Myocyte (in vitro differentiated cells): Measurements from ENCODE around the gene HK2. TPM values are rescaled to one million over a fixed set of nuclear protein-coding genes. Genes with fewer than 3 reads are reported as not detected.

Experiments used
- DNase-seq: peaks from one replicate; pipeline ENCODE4 v3.0.0-alpha.2; 2012; ENCODE audit warnings: low read depth
- total RNA-seq: library from RNA; depleted of rRNA; stranded (reverse); fragments of >200 nt; gene quantifications from 2 replicates; pipeline ENCODE4 v1.2.3, GENCODE V29; 2014

HK2 gene
- total RNA-seq, 1 donor from 2014 or later, result 8.3 TPM

DNA sequence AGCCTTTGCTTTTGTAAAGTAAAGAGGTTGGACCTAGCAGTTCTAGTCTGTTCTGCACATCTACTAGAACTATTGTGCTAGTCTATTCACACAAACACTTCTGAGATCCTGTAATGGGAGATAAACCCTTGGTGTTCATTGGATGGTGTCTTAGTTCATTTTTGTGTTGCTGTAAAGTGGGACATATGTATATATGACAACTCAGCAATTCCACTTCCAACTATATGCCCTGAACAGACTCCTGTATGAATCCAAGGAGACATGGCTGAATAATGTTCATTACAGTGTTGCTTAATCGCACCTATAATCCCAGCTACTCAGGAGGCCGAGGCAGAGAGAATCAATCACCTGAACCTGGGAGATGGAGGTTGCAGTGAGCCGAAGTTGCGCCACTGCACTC, 23.3 kb downstream of the HK2 start:
- no peak for DNase-seq

DNA sequence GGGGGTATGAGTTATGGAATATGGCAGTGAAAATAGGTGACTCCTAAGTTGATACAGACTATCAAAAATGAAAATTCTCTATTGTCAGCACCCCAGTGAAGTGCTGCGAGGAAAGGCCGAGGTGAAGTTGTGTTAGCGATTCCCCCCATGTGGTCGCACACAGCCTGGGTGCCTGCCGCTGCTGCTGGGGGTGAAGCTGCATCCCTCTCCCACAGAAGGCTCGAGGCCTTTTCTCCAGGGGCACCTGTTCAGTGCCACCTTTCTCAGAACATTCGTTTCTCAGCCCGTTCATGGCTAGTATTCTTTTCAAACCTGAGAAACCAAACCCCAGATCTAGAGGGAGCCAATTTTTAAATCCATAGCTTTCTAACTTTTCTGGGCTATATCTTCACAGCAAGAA, 23.8 kb downstream of the HK2 start:
- DNase-seq, result no peak

DNA sequence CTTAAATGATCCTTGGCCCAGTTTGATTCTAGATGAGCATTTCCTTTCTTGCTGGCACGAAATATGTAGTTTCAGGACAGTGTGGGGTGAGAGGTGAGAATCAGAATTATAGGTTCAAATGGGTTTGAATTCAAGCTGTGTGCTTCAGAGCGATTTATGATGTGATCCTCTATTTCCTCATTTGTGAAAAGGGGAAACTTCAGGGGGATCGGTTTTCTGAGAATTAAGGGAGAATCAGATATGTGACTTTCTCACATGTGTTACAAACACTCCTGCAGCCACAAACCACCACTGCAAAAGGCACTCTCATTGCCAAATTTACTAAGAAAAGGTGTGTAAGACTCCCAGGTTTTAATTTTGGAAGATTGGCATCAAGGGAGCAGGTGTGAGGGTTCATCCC, 24.4 kb downstream of the HK2 start:
- no peak for DNase-seq

DNA sequence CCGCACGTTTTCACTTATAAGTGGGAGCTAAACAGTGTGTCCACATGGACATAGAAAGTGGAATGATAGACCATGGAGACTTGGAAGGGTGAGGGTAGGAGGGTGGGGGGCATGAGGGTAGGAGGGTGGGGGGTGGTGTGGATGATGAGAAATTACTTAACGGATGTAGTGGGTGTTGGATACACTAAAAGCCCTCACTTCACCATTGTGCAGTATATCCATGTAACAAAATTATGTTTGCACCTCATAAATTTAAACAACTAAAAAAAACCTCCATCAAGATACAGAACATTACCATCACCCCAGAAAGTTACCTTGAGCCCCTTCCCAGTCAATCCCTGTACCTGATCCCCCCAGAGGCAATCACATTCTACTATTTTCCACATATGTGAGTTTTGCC, 26.2 kb downstream of the HK2 start:
- DNase-seq, result no peak

DNA sequence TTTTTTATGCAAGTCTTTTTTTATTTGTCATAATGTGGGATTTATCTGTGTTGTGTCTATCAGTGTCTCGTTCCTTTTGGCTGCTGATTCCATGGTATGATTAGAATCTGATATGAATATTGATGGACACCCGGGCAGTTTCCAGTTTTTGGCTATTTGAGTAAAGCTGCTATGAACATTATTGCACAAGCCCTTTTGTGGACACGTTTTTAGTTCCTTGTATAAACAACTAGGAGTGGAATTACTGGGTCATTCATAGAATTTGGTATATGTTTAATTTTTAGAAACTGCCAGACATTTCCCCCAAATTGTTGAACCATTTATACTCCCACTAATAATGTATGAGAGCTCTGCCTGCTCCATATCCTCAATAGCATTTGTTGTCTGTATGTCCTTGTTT, 26.6 kb downstream of the HK2 start:
- DNase-seq, result no peak

DNA sequence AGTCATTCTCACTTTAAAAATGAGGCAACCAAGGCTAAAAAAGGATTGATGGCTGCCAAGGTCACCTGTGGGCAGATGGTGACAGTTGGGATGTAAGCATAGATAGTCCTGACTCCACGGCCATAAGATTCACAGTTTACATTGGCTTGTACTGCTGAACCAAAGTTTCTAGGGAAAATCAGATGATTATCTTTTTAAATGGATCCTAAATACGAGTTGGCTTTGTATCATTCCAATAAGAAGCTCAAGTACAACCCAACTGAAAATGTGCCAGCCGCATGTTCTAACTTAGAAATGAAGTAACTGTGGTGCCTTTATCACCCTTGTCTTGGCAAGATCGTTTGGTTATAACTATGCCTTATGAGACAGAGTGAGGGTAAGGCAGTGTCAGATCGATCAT, 27.6 kb downstream of the HK2 start:
- no peak for DNase-seq

DNA sequence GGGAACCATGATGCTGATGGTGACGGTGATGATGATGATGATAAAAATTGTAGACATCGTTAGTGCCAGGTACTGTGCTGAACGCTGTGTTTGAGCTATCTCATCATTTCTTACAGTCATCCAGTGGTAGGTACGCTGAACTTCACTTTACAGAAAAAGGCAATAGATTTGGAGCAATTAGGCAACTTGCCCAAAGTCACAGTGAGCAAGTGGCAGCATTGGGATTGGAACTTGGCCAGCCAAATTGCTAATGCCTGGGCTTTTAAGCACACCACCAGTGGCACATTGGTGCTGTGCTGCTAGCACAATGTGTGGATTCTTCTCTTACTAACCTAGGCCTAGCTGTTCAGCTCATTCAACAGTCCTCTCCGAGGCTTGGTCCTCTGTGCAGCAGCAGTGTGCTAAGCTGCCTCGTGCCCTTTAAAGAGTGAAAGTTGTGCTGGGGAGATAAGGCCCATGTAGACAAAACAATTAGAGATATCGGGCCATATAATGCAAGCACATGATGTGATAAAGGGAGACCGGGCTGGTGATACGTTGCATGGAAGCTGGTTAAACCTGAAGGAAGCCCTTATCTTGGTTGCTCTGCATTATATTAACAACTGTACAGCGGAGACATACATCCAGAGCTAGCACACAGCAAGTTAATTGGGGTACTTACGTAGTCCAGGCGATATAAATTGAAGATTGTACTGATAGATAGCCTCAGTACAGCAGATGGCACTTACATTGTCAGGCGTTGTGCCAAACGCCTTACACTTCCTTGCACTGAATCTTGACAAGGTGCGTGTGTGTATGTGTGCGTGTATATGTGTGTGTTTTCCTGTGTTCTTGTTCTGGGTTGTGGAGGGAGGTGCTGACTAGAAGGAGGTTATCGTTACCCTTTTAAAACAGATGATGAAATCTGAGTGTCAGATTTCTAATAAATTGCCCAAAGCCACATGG, 28.4 kb downstream of the HK2 start:
- DNase-seq, result no peak

DNA sequence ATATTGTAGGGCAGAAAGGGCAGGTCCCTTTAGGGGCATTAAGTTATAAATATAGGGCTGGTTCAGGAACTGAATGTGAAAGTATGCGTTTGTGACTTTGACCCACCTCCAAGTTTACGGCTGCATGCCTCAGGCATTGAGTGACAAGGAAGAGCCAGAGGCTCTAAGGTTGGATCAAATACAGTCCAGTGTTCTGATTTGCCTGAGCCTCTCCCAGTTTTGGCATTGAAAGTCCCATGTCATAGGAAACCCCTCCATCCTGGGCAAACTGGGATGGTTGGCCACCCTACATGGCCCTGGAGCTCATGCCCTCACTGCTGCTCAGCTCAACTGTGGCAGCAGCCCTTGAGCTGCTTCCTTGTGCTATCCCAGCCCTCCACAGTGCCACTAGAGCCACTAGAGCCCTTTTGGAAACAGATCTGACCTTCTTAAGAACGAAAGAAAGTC, 29.9 kb downstream of the HK2 start:
- no peak for DNase-seq

DNA sequence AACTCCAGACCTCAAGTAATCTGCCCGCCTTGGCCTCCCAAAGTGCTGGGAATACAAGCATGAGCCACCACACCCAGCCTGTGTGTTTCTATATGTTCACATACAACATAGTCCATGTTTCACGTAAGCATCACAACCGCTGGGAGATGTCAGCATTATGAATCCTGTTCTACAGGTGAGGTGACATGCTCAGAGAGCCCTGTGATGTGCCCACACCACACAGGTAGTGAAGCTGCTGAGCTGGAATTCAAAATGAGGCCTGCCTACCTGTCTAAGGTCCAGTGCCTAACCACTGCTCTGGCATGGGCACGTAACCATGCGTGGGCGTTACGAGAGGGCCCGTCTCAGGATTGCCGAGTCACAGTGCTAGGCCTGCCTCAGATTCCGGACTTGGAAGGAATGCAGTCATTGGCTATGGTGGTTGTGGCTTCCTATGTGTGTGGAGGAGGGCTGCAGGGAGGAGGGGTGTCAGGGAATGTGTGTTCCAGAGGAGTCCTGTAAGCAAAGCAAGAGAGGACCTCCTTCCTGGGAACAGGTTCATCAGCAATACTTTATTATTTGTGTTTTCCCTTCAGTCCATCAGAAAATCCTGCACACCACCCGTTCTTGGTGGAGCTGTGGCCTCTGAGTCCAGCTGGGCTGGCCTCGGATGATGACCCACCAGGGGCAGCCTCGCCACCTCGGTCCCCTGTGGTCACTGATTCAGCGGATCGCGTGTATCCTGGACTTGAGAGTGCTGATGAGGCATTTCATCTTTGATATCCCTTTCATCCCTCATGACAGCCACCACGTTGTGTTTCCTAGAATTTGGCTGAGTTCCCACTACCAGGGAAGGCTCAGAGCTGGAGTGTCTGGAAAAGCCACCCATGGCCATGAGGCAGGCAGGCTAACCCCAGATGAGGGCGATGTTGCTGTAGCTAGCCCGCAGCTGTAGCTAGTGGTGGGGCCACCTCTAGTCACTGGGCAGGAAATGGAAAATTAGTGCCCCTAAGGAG, 31.1 kb downstream of the HK2 start:
- DNase-seq, result peak; percentile 97

DNA sequence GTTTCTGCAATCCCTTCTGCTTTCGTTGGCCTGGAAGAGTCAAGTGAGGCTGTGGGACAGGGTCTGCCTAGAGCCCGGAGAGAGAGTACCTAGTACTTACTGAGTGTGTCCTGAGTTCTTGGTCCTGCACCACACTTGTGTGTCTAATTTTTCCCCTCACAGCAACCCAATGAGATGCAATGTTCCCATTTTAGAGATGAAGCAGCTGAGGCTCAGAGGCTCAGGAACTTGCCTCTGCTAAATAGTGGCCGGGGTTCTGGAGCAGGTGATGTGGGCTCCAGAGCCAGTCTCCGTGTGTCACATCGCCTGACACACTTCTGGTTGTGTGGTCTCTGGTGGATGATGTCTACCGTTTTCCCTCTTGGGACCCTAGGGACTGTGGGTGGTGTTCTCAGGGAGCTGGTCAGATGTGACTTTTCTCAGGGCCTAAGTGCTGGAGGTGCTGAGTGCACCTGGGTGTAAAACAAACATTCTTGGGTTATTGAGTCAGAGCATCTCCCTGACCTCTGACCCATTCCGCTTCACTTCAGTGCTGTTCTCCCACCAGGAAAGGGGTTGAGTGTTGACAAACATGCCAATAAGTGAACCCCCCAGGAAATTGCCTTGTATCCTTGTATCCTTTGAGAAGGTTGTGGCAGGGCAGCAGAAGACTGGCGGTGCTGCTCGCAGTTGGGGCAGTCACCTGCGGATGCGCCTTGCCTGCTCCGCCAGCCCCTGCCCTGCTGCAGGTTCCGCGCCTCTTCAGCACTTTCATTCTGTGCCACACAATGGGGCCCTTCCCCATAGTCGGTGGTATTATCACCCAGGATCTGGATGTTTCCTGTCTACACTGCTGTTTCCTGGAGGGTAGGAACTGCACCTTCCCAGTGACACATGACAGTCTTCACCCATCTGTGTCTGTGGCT, 32.1 kb downstream of the HK2 start:
- DNase-seq, result no peak

DNA sequence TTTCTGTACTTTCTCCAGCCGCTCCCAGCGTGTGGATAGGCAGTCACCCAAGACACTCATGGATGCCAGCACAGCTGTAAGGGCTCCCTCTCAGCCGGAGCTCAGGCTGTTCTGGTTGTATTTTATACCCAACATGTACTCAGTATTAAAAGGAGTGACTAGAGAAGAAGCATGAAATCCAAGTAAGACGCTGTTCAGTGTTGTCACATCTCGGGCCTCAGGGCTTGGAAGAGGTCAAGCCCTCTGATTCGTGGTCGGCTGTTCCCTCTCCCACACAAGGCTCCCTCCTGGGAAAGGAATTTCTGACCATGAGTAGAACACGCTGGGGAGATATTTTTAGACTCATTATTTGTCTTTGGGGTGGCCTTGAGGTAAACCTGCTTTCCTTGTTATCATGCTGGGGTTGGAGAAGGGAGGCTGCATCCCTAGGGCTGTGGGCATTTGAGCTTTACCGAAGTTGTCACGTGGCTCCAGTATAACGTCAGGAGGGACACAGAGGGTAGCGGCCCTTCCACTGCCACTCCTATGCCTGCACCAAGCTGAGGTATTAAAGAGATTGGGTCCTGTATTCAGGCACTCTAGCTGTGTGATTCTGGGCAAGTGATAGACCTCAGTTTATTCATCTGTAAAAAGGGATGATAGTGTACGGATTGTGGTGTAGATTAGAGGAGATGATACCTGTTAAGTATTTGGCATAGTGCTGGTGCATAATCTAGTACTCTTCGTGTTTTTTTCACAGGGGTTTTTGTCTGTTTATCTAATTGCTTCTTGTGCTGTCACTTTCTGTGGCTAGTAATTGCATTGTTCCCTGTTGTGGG, 34.1 kb downstream of the HK2 start:
- peak; percentile 92 for DNase-seq

DNA sequence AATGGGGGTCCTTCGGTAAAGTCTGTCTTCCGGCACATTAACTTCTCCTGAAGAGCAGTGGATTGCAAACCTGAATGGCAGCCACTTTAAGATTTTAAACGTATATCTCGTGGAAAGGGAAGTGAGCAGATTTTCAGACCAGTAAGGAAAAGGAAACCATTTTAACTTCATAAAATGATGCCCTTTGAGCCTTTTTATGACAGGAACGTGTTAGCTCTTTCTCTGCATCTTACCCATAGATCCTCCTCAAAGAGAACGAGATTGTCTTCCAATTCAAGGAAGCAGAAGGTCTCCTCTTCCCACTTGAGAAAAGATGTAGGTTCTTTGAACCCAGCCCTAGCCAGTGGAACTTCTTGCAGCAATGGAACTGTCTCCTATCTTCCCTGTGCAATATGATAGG, 35.6 kb downstream of the HK2 start:
- no peak for DNase-seq

DNA sequence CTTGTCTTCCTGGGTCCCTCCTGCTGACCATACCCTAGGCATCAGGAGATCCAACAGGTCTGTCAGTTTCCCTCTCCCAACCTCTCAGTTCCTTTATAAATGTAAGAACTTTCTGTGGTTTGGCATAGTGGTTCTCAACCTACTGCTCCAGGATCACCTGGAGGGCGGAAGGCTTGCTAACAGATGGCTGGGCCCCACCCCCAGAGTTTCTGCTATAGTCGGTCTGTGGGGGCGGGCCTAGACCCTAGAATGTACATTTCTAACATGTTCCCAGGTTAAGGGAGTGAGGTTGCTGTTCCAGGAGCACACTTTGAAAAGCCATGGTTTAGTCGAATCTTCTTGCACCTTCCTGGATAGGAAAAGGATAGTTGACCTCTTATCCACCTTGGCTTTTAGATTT, 37.0 kb downstream of the HK2 start:
- DNase-seq, result no peak

DNA sequence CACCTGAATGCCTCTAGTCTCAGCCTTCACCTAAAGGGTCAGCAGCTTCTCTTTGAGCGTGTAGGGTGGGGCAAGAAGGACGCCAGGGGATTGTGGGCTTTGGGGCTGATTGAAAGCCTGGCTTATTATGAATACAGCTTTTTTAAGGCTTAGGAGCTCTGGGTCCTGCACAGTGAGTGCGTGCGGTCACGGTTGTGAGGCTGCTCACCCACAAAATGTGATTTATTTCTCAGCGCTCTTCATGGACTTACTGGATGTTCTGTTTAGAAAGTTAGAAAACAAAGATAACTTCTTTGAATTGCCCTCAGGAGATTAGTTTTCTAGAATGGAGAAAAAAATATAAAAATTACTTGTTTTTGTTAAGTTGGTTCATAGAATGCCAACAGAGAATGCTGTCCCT, 37.5 kb downstream of the HK2 start:
- DNase-seq, result no peak

DNA sequence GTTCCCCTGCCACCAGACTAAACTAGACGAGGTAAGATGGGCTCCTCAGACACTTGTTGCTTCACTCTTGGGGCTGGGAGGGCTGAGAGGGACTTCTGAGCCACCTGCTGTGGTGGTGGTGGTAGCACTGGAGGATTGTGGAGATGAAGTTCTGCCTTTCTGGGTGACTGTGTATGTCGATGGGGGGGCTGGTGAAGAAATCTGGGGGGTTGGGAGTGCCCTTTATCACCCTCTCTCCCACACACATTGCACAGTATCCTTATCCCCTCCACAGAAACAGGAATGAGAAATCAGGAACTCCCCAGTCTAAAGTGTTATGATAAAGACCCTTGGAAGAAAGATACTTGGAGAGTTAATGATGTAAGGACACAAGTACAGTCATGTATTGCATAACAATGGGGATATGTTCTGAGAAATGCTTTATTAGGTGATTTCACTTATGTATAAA, 38.5 kb downstream of the HK2 start:
- no peak for DNase-seq

DNA sequence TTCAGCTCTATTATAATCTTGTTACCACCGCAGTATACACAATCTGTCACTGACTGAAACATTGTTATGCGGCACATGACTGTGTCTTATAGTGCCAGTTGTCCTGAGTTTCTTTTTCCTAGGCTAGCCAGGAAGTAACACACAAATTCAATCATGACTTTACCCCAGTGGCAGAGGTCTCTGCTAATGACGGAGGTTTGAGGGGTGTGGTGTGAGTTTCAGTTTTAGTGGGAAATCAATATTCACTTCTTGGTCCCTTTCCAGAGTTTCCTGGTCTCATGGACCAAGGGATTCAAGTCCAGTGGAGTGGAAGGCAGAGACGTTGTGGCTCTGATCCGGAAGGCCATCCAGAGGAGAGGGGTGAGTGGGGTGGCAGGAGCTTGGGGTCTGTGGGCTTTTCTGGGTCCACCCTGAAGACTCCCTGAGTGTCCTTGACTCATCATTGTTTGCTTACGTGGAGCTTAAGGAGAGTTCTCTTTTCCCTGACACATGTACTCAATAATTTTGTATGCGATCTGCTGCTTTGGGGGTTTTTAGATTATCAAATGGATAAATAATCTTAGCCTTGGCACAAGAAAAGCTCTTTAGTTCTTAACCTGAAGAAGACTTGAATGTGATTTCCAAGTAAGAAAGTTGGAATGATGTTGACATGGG, 39.2 kb downstream of the HK2 start:
- DNase-seq, result no peak

DNA sequence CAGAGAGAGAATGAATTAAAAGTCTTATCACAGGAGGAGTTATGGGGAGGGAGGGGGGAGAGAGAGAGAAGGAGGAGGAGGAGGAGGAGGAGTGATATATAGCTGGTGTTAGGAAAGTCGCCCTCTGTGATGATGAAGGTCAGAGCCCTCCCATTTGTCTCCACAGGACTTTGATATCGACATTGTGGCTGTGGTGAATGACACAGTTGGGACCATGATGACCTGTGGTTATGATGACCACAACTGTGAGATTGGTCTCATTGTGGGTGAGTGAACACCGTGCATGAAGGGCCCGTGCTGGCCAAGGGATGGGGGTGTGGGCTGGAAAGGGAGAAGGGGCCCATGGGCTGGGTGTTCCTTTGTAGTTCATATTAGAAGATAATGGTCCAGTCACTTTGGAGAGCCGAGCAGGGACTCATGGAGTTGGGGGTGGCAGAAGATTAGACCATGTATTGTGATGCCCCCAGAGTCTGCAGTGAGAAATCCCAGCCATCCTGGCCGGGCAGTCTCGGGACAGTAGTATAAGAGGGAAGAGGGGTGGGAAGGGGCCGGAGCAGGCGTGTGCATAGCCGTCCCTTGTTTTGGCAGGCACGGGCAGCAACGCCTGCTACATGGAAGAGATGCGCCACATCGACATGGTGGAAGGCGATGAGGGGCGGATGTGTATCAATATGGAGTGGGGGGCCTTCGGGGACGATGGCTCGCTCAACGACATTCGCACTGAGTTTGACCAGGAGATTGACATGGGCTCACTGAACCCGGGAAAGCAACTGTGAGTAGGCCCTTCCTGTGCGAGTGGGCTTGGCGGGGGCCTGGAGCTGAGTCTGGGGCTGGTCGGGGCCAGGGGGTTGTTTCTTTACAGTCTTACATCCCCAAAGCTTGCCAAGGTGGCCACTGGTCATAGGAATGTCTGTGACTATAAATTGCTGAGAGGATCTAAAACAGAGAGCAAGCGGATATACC, 40.0 kb downstream of the HK2 start:
- DNase-seq, result peak; percentile 75
